HepG2 (cell line): ENCODE data around the gene TPSB2. TPM values are rescaled to one million over a fixed set of nuclear protein-coding genes. Genes with fewer than 3 reads are reported as not detected.

Experiments used
- EZH2 ChIP-seq: conservative IDR thresholded peaks from 2 replicates; pipeline ENCODE4 v1.6.1; 2012; ENCODE audit warnings: mild to moderate bottlenecking, low read depth, low read length, moderate library complexity
- GLI4 ChIP-seq: sonication (generic); formaldehyde crosslinking; IDR thresholded peaks from 2 replicates; pipeline ENCODE4 v1.5.1; 2020; ENCODE audit warnings: missing genetic modification reagents, mild to moderate bottlenecking, moderate library complexity, borderline replicate concordance
- MIER3 ChIP-seq: IDR thresholded peaks from 2 replicates; pipeline ENCODE4 v1.6.1; 2016; ENCODE audit warnings: missing compliant biosample characterization, borderline replicate concordance
- MXI1 ChIP-seq: IDR thresholded peaks from 3 replicates; pipeline ENCODE4 v1.6.1; 2012; ENCODE audit warnings: low read depth, low read length, inconsistent platforms, borderline replicate concordance
- RFX1 ChIP-seq: fragments of 450-650 bp; IDR thresholded peaks from 2 replicates; pipeline ENCODE4 v1.6.1; 2017
- SOX5 ChIP-seq: IDR thresholded peaks from 2 replicates; pipeline ENCODE4 v1.6.1; 2016; ENCODE audit warnings: borderline replicate concordance
- ZNF260 ChIP-seq: sonication (generic); formaldehyde crosslinking; IDR thresholded peaks from 2 replicates; pipeline ENCODE4 v1.4.0; 2020; ENCODE audit warnings: missing genetic modification reagents, low read depth, mild to moderate bottlenecking, borderline replicate concordance
- ZNF496 ChIP-seq: sonication (generic); formaldehyde crosslinking; IDR thresholded peaks from 2 replicates; pipeline ENCODE4 v1.8.1; 2023; ENCODE audit warnings: mild to moderate bottlenecking, moderate library complexity, missing genetic modification reagents; ENCODE audit not compliant: insufficient replicate concordance
- ZNF549 ChIP-seq: sonication (generic); formaldehyde crosslinking; IDR thresholded peaks from 2 replicates; pipeline ENCODE4 v1.5.0; 2020; ENCODE audit warnings: missing genetic modification reagents
- ZNF7 ChIP-seq: IDR thresholded peaks from 2 replicates; pipeline ENCODE4 v1.6.1; 2016; ENCODE audit warnings: missing biosample characterization, missing genetic modification reagents
- ZNF703 ChIP-seq: sonication (generic); formaldehyde crosslinking; IDR thresholded peaks from 2 replicates; pipeline ENCODE4 v1.5.1; 2020; ENCODE audit warnings: missing genetic modification reagents, mild to moderate bottlenecking, moderate library complexity, borderline replicate concordance
- polyA plus RNA-seq, 8 experiments: library from polyadenylated mRNA; depleted of rRNA in 3 of 8; stranded (reverse) in 7 of 8; unstranded in 1 of 8; fragments of >200 nt; fragmentation: Illumina TruSeq in 4 of 8; extraction: Trizol in 4 of 8; gene quantifications; 2 replicates each; pipeline versions ENCODE4 v1.2.1 to v1.2.3, GENCODE V29; 2011 to 2016; ENCODE audit warnings: low read depth in 4 of 8, missing spikeins in 1 of 8, mixed read lengths in 1 of 8; ENCODE audit not compliant: insufficient read depth in 1 of 8
- total RNA-seq, 5 experiments: library from RNA; depleted of rRNA; stranded (reverse); fragments of >200 nt; fragmentation: Illumina TruSeq; extraction: Trizol; gene quantifications; 2 replicates each; pipeline ENCODE4 v1.2.3, GENCODE V29; 2016; ENCODE audit warnings: low read depth in 1 of 5
- TF ChIP-seq, protein P1 (sequence below): sonication (generic); formaldehyde crosslinking; IDR thresholded peaks from 2 replicates; pipeline ENCODE4 v1.4.0; 2020; ENCODE audit warnings: mild to moderate bottlenecking, missing genetic modification reagents
- TF ChIP-seq, protein P2 (sequence below): sonication (generic); formaldehyde crosslinking; IDR thresholded peaks from 2 replicates; pipeline ENCODE4 v1.4.0; 2020; ENCODE audit warnings: missing genetic modification reagents, low read depth, mild to moderate bottlenecking, borderline replicate concordance
- TF ChIP-seq, protein P3 (sequence below): sonication (generic); formaldehyde crosslinking; IDR thresholded peaks from 2 replicates; pipeline ENCODE4 v1.4.0; 2020; ENCODE audit warnings: missing genetic modification reagents, borderline replicate concordance
- TF ChIP-seq, protein P4 (sequence below): sonication (generic); formaldehyde crosslinking; IDR thresholded peaks from 2 replicates; pipeline ENCODE4 v1.5.1; 2020; ENCODE audit warnings: mild to moderate bottlenecking, moderate library complexity, missing genetic modification reagents

The TPSB2 gene
- total and polyA plus RNA-seq, 2 of the 13 experiments (the other 11 are each of a cell fraction or from before 2014, with no cell fraction given) = not detected

GRCh38 chr16:1188432-1189189 is 41.4 kb downstream of the TPSB2 start (continued):
- TF ChIP-seq, protein P1, sequence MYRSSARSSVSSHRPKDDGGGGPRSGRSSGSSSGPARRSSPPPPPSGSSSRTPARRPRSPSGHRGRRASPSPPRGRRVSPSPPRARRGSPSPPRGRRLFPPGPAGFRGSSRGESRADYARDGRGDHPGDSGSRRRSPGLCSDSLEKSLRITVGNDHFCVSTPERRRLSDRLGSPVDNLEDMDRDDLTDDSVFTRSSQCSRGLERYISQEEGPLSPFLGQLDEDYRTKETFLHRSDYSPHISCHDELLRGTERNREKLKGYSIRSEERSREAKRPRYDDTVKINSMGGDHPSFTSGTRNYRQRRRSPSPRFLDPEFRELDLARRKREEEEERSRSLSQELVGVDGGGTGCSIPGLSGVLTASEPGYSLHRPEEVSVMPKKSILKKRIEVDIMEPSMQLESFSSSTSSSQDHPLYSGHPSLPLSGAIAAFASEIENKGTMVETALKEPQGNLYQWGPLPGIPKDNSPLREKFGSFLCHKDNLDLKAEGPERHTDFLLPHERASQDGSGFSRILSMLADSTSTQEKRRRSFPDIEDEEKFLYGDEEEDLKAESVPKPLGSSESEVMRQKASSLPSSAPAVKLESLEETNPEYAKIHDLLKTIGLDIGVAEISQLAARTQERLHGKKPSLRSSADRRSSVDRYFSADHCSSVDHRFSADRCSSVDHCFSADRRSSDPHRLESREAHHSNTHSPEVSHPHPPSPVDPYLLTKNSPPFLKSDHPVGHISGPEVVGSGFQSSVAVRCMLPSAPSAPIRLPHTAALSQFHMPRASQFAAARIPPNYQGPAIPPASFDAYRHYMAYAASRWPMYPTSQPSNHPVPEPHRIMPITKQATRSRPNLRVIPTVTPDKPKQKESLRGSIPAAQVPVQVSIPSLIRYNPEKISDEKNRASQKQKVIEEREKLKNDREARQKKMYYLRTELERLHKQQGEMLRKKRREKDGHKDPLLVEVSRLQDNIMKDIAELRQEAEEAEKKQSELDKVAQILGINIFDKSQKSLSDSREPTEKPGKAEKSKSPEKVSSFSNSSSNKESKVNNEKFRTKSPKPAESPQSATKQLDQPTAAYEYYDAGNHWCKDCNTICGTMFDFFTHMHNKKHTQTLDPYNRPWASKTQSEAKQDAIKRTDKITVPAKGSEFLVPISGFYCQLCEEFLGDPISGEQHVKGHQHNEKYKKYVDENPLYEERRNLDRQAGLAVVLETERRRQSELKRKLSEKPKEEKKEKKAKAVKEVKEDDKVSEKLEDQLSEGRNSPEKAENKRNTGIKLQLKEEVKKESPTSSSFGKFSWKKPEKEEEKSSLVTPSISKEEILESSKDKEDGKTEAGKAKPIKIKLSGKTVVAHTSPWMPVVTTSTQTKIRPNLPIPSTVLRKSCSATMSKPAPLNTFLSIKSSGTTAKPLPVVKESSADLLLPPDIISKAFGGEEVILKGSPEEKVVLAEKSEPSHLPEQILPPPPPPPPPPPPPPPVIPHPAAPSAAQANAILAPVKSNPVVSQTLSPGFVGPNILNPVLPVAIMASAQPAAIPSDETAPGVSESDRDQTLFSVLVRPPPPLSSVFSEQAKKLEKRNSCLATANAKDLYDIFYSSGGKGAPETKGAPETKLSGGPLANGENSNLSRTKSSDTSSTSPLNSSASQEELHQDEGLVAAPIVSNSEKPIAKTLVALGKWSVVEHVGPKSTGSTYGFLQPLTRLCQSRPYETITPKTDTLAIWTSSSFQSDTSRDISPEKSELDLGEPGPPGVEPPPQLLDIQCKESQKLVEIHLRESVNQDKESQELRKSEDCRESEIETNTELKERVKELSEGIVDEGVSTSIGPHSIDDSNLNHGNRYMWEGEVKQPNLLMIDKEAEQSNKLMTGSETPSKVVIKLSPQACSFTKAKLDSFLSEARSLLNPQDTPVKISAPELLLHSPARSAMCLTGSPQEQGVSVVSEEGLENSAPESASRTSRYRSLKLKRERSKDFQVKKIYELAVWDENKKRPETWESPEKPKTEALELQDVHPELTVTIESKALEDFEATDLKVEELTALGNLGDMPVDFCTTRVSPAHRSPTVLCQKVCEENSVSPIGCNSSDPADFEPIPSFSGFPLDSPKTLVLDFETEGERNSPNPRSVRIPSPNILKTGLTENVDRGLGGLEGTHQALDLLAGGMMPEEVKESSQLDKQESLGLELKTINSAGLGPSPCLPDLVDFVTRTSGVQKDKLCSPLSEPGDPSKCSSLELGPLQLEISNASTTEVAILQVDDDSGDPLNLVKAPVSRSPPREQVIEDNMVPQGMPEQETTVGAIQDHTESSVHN (CRISPR knock-in tag) = no peak
- TF ChIP-seq GLI4 (CRISPR knock-in tag) = no peak
- no peak for TF ChIP-seq ZNF260 (CRISPR knock-in tag)
- no peak; the same call in 1 of the 2 replicates for TF ChIP-seq MIER3 (CRISPR knock-in tag)
- TF ChIP-seq ZNF703 (CRISPR knock-in tag) = no peak
- no peak for TF ChIP-seq SOX5 (CRISPR knock-in tag)
- no peak for TF ChIP-seq RFX1
- TF ChIP-seq MXI1 = 0 out of 3 replicates have a peak, but pooled peaks have one; percentile 29
- no peak for TF ChIP-seq ZNF549 (CRISPR knock-in tag)
- TF ChIP-seq ZNF7 (CRISPR knock-in tag) = peak; percentile 54; the same call in 1 of the 2 replicates
- TF ChIP-seq, protein P2, sequence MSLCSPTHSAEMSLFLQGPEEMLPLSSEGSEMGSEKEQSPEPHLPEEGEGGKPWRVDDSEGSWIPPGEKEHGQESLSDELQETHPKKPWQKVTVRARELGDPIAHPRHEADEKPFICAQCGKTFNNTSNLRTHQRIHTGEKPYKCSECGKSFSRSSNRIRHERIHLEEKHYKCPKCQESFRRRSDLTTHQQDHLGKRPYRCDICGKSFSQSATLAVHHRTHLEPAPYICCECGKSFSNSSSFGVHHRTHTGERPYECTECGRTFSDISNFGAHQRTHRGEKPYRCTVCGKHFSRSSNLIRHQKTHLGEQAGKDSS = no peak; the same call in 1 of the 2 replicates
- no peak for TF ChIP-seq EZH2
- TF ChIP-seq, protein P3, sequence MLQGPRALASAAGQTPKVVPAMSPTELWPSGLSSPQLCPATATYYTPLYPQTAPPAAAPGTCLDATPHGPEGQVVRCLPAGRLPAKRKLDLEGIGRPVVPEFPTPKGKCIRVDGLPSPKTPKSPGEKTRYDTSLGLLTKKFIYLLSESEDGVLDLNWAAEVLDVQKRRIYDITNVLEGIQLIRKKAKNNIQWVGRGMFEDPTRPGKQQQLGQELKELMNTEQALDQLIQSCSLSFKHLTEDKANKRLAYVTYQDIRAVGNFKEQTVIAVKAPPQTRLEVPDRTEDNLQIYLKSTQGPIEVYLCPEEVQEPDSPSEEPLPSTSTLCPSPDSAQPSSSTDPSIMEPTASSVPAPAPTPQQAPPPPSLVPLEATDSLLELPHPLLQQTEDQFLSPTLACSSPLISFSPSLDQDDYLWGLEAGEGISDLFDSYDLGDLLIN (CRISPR knock-in tag) = no peak
- TF ChIP-seq, protein P4, sequence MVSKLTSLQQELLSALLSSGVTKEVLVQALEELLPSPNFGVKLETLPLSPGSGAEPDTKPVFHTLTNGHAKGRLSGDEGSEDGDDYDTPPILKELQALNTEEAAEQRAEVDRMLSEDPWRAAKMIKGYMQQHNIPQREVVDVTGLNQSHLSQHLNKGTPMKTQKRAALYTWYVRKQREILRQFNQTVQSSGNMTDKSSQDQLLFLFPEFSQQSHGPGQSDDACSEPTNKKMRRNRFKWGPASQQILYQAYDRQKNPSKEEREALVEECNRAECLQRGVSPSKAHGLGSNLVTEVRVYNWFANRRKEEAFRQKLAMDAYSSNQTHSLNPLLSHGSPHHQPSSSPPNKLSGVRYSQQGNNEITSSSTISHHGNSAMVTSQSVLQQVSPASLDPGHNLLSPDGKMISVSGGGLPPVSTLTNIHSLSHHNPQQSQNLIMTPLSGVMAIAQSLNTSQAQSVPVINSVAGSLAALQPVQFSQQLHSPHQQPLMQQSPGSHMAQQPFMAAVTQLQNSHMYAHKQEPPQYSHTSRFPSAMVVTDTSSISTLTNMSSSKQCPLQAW (CRISPR knock-in tag) = 0 out of 2 replicates have a peak, but pooled peaks have one; percentile 23
- no peak for TF ChIP-seq ZNF496 (CRISPR knock-in tag)
